HG02763 (cell line): ENCODE measurements around the gene WDR82.

Experiments
- ATAC-seq: cut with Tn5 transposase; IDR thresholded peaks from one replicate; pipeline ENCODE4 v1.9.1; 2021; ENCODE audit warnings: mild to moderate bottlenecking, moderate library complexity; ENCODE audit not compliant: unreplicated experiment

Gene WDR82

DNA sequence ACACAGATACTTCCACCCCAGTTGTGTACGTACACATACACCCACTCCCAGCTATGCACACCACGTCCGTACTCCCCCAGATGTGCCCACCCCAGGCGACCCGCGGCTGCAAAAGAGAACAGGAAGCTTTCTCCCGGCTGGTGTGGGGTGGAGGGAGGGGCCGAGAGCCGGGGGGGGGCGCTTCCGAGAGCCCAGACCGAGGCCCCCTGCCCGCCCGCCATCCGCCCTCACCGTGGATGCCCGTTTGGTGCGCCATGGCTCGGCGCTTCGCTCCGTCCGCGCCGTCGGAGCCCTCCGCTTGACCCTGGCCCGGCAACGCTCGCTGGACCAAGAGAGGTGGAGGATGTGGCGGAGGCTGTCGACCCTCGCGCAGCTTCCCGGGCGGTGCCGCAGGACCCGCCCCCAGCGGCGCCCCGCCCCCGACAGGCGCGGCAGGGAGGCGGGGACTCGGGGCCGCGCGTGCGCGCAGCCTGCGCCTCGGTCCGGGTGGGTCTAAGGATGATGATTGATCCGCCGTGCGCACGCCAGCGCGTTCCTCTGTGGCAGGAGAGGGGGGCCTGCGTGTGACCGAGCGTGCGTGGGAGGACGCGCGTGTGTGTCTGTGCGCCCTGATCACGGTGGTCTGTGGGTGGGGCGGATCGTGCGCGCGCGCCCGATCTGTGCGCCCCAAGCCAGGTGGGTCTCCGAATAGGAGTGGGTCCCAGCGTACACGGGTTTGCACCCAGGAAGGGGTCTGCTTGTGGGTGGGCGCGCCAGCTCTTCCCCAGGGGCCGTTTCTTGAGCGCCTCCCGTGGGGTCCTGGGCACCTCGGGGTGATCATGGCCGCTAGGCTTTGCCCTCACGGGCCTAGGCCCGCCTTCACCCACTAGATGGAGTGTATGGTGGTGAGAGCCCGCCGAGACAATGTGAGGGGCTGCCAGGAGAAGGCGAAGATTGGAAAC, 39.4 kb downstream of the WDR82 start, which contains the start of gene TWF2:
Gene TWF2, minus strand, starts transcription at position 398 of the 941 bp plus-strand sequence. Its CDS starts 142 bp downstream, at position 256.
- ATAC-seq = peak; percentile 78

DNA sequence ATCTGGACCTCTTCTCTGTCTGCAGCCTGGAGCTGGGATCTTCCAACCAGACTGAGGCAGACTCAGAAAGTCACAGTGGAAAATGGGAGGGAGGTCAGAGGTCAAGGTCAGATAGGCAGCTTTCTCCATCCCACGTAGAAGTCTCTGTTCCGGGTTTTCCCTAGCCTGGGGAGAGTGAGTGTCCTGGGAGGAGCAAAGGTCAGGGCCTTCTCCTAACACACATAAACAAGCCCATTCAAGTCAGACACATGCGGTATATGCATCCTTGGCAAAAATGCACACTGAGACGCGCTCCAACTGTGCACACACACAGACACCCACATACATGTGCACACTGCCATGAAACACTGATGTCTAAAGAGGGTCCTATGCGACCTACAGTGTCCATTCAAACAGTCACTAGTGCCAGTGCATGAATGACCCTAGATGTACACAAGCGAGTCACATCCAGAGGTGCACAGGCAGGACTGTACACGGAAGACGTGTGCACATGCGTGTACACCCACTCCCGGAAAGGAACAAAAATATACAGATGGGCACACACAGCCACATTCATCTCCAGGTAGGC, 40.2 kb downstream of the WDR82 start:
- no peak for ATAC-seq

DNA sequence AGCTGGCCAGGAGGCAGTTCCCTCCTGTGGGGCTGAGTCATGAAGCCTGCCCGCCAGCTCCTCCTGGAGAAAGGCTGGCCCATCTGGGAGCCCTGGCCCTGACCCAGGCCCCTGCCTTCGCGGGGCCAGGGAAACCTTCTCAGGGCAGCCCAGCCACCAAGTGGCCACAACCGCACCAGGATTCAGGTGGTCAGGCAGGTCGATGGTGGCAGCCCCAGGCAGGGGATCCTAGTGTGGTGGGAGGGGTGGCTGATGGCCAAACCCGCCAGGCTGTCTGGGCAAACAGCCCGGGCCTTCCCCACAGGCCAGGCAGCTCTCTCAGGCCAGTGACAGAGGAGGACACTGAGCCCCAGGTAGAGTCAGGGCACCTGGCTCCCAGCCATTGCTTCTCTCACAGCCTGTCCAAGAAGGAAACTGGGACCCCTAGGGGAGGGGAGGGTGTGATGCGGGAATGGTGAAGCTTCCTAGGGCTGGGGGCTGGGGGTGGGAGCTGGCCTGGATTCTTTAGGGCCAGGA, 40.7 kb downstream of the WDR82 start:
- ATAC-seq = no peak

DNA sequence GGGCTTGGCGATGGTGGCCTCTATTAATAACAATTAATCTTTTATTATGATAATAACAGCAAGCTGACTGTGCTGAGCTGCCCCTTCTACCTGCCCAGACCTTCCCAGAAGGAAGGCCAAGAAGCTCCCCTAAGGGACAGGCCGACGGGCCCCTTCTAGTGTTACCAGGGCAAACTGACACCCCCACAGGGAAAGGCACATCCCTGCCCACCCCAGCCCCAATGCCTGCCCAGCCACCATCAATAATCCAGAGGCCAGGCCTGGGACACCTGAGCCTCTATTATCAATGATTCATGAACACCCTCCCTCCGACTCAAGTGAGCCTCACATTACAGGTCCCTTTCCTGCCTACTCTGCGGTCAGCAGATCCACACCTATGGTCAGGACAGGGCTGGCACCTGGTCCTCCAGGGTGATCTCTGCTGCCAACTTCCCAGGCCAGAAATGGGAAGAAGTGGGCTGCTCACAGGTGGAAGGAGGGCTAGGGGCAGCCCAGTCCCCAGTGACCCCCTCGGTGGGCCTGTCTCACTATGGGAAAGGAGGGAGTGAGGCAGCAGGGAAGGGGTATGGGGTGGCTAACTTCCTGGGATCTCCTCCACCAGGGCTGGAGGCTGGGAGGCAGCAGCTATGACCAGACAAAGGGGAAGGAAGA, 41.3 kb downstream of the WDR82 start:
- ATAC-seq = no peak

DNA sequence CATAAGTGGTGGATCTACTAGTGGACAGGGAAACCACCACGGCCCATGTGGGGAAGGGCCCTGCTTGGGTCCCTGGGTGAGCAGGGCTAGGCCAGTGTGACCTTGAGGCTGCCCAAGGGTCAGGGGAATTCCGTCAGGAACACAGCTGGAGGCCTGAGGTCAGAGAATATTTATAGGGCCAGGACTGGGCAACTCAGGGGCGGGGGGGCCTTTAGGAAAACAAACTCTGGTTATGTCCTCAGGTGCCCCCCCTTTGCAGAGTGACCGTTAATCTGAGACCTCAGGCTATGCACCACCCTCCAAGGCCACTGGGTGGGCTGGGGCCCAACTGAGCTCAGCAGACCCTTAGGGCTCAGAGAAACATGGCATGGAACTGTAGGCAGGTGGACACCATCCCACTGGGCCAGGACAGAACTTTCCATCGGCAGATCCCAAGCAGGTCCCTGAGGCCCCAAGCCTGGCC, 42.0 kb downstream of the WDR82 start:
- ATAC-seq = no peak

DNA sequence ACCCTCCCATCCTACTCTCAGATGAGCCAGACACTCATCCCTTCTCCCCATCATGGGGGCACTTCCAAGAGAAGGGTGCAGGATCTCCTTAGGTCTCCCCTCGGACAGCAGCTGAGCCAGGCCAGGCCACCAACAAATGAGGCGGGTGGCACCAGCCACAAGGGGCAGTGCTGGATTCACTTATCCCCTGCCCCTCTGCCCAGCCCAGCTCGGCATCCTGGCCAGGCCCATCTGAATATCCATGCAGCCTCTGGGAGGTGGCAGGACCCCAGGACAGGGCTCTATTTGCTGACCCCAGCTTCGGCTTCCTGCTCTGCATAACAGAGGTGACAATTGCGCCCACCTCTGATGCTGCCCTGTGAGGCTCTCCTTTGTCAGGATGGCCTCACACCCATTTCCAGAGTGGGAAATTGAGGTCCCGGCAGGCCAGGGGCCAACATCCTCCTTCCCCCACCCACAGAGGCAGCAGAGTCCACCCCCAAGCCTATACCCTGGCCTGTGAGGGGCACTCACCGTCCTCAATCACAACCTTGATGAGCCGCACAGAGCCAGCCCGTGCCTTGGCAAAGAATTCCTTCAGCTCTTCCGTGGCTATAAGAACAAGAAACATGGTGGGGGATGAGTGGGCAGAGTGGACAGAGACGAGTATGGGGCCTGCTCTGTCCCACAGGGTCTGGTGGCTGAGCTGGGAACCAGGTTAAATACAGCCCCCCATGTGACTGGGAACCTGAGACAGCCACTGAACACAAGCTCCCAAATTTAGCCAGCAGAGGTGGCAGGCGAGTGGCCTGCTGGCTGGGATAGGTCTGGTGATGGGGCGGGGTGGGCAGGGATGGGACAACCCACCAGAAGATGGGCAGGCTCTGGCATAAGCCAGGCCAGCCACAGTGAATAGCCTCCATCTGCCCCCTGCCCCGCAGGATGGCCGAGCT, 43.7 kb downstream of the WDR82 start:
- ATAC-seq = no peak

DNA sequence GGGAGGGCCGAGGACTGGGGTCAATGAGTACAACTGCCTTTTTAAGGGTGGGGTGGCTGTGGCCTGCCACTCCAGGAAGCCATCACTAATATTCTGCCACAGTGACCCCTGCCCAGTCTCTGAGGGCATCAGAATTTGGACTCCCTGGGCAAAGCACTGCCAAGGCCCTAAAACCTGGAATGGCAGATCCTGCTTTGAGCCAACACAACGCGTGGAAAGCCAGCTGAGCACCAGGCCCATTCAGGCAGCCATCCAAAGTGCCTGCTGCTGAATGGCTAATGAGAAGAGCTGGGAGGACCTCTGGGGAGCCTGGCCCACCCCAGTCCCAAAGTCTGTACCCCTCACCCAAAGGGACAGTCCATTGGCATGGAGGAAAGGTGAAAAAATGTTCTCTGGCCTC, 44.5 kb downstream of the WDR82 start:
- no peak for ATAC-seq

DNA sequence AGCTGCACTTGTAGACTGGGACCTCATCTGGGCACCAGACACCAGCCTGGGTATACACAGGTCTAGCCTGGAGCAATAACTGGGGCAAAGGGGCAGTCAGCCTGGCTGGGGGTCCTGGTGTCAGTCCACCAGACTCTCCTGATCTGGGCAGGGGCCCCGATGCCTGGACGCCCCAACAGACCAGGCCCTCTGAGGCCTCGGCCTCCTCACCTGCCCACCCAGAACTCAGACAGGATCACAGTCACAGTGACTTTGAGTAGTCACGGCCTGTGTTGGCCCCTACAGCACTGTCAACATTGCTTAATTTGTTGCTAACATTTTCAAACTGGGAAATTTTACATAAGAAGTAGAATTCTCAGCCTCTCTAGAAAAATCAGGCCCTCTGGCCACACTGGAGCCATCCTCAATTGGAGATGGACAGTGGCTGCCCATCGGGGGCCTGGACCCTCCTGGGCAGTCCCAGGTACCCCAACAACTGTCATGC, 45.3 kb downstream of the WDR82 start:
- no peak for ATAC-seq

DNA sequence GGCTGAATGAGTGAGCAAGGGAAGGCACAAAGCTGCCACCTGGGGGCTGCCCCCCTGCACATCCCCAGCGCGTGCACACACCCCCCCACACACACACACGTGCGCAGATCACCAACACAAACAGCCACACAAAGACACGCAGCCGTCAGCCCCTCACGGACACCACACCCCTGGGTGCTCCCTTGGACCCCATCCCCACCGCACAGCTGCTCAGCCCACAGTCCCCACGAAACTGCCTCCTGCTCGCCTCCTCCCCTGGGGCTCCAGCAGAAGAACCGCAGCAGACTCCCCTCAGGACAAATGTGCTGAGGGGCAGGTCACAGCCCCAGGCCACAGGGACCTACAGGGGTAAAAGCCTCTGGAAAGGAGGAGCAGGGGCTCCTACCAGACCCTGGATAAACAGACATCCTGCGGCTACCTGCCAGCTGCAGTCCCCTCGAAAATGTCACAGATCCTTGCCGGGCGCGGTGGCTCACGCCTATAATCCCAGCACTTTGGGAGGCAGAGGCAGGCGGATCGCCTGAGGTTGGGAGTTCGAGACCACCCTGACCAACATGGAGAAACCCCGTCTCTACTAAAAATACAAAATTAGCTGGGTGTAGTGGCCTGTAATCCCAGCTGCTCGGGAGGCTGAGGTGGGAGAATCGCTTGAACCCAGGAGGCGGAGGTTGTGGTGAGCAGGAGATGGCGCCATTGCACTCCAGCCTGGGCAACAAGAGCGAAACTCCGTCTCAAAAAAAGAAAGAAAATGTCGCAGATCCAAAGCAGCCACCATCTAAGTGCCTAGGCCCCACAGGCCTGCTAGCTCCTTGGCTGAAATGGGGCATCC, 46.0 kb downstream of the WDR82 start:
- ATAC-seq = no peak

DNA sequence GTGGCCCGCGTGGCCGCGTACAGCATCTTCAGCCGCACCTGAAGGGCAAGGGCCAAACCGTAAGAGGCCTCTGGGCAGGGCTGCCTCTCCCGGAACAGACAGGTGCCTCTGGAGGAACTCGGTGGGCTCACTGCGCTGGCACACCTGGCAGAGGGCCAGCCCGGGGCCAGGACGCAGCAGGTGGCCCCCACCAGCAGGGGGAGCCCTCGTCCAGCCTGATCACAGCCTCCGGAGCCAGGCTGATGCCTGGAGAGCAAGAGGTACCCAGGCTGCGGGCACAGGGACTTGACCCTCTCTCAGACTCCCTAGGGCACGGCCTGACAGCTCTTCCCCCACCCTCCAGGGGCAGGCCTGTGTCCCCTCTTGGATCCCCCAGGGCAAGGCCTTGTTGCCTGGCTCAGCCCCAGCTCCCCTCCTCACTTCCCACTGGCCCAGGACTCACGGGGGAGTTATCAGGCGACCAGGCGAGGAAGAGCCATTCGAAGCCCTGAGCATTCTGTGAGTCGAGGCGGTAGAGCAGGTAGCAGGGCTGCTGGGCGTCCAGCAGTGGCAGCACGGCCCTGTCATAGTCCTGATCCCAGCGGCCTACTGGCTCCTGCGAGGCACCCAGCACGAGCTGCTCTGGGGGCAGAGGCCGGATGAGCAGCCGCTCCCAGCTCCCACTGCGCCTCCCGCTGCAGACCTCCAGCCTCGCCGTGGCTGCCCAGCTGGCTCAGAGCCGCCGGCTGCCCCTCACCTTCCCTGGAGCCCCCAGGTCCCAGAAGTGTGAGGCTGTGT, 46.8 kb downstream of the WDR82 start:
- no peak for ATAC-seq

DNA sequence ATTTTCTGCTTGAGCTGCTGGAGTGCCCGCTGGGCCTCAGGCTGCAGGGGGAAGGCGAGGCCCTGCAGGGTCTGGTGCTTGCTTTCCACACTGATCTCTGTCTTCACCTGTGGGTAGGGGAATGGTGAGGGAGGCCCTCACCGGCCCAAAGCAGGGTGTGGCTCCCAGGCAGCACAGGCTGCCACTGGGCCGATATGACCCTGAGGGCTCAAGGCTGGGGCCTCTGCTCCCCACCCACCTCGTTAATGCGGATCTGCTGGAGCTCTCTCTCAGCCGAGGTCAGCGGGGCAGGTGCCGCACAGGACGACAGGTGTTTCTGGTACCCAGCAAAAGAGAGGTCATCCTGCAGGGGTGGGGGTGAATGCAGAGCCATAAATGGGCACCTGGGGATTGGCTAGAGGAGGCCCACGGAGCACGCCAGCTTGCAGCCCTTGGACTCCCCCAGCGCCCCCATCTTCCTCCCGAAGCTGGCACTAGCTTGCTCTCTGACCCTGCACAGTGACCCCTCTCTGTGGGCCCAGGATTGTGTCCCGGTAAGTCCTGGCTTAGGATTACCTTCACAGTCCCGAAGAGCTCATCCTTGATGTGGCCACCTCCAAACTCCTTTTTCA, 47.5 kb downstream of the WDR82 start:
- no peak for ATAC-seq

DNA sequence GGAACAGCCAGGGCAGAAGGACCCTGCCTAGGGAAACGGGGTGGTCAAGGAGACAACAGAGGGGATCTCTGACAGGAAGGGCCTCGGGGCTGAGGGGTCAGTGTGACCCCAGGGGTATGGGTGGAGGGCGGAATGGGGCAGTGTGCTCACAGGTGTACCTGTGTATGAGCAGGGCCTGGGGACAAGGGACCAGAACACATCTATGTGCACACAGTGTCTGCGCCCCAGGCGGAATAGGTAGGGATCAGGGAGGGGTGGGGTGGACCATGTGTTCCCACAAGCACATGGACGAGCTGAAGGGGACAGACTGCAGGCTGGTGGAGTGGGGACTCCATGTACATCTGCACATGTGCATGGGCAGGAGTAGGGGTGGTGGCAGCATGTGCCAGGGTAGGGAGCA, 48.0 kb downstream of the WDR82 start:
- no peak for ATAC-seq

DNA sequence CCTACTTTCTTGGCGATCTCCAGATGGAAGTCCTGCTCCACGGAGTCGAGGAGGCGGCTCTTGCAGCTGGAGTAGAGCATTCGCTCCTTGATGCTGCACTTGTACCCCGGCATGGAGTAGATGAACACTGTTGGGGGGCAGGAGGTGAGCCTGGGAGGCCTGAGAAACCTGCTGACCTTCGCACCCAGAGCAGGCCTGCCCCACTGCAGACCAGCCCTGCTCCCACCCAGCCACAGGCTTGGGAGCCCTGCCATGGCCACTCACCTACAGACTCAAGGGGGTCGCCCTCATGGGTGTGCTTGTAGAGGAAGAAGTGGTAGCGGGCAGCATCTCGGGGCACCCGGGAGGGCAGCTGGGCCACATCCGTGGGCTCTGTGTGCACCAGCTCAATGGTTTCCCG, 48.8 kb downstream of the WDR82 start:
- no peak for ATAC-seq

DNA sequence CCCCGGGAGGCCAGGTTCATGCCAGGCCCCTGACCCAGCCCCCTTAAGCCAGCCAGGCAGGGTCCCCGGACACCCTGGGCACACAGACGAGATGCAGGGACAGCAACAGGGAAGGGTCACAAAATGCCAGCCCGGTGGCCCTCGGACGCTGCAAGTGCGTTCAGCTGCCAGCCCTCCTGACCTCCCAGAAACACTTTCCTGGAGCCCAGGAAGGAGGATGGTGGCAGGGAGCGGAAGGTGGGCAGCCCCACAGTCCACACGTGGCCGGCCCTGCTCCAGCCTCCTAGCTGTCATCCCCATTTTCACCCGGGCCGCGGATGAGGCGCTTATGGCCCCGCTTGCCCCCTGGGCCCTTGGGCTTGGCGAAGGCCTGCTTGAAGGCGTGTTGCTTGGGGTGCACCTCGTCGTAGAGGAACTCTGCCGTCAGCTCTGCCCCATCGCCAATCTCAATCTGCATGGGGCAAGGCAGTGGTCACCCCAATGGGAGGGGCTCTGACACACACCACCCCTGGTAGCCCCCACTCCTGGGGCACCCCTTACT, 49.6 kb downstream of the WDR82 start:
- no peak for ATAC-seq

DNA sequence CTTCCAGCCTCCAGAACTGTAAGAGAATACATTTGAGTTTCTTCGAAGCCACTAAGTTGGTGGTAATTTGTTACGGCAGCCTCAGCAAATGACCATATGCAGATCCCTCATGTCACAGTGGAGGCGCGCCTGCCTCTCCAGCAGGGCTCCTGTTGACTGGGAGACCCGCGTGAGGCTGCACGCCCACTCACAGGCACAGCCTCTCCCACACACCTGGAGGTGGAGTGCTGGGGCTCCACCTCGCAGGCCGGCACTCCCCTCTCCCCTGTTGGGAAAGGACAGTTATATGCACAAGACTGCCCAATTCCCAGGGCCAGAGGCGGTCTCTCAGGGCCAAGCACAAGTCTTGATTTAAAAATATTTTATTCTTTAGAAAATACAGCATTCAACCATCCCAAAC, 50.2 kb downstream of the WDR82 start:
- ATAC-seq = no peak

DNA sequence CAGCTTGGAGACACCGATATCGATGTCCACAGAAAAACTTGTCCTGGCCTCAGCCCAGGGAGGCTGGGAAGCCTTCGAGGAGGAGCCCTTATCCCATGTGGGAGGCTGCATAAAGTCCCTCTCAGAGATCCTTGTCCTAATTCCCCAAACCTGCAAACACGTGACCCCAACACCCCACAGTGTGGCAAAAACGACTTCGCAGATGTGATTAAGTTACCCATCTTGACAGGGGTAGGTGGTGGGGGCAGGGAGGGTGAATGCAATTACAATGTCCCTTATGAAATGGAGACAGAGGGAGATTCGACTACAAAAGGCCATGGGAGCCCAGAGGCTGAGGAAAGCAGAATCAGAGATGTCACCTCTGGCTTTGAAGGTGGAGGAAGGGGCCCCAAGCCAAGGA, 50.7 kb downstream of the WDR82 start:
- ATAC-seq = no peak

DNA sequence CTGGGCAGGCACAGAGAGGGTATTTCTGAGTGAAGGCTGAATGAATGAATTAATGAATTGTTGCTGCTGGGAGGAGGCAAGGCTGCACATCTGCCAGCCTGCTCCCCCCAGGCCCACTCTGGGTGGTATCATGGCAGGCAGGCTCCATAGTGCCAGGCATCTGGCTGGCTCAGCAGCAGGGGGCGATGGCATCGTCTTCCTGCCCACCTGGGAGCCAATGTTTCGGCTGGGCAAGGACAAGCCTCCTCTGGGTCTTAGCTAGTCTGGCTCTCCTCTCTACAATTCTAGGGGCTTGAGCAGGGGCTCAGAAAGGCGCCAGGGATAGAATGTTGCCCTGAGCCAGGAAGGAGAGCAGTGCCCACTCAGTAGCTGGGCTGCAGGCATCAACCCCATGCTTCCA, 51.3 kb downstream of the WDR82 start:
- ATAC-seq = no peak

DNA sequence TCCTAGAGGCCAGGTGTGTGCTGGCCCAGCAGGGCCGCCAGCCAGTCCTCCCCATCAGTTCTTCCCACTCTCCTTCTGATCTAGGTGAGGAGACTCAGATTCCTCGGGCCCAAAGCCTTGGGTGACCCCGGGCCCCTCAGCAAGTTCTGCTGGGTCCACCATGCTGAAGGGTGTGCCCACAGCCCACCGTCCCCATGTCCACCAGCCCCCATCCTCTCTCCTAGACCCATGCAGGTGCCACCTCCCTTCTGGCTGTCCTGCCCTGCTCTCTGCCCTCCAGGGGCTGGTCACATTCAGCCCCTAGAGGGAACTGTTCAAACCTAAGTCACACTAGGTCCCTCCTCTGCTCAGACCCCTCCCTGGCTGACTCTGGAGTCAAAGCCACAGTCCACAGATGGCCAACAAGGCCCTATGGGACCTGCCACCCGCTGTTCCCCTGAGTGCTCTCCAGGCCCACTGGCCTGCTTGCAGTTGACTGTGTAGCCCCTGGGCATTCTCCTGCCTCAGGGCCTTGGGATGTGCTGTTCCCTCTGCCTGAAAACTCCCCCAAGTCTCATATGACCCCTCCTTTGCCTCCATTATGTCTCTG, 52.1 kb downstream of the WDR82 start:
- peak; percentile 2 for ATAC-seq
